ENCODE results near the gene C1RL. TPM values are rescaled to one million over a fixed set of nuclear protein-coding genes. Genes with fewer than 3 reads are reported as not detected.

C1RL gene
- total and polyA plus RNA-seq, 2 experiments from 2014 or later, result 26.4 to 64.5 TPM

DNA sequence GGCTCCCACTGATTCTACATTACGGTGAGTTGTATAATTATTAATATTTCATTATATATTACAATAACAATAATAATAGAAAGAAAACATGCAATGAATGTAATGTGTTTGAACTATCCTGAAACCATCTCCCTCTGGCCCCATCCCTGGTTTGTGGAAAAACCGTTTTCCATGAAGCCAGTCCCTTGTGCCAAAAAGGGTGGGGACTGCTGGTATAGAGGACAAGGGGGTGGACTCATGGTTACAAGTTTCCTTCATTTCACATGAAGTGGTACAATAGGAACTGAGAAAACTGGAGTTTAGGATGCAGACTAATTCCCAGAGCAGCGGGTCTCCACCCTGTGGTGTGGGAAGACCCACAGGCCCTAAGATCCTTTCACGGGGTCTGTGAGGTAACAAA lies 3.0 kb upstream of the C1RL start:
- Histone ChIP-seq H4K20me1 (ENCODE audit: insufficient read depth, poor library complexity, severe bottlenecking) (no peaks in the 10 kb centered on the region), H3K4me2 (no peak overlapping the region), H3K27me3 (no peaks in the 10 kb centered on the region), H3K9me3 (ENCODE audit: low read depth) (no peaks in the 10 kb centered on the region), H3K79me2 (peaks cover 25% of the 10 kb centered on the region), H3K36me3 (replicated peaks; ENCODE audit: insufficient read depth, low read depth) (no peaks in the 10 kb centered on the region), H2AFZ (no peak overlapping the region), H3K9me2 (replicated peaks; ENCODE audit: insufficient read depth) (no peaks in the 10 kb centered on the region), H3K4me1 (ENCODE audit: insufficient read depth) (peaks cover 13% of the 10 kb centered on the region), H3K27ac (no peak overlapping the region), H3K4me3 (no peak overlapping the region)
- no peak for DNase-seq (ENCODE audit: low spot score)
- WGBS (ENCODE audit: low lambda C conversion rate, missing lambda C conversion rate), result 92% methylated on average over 4 of the region's 4 CpGs
- TF ChIP-seq, protein P1, sequence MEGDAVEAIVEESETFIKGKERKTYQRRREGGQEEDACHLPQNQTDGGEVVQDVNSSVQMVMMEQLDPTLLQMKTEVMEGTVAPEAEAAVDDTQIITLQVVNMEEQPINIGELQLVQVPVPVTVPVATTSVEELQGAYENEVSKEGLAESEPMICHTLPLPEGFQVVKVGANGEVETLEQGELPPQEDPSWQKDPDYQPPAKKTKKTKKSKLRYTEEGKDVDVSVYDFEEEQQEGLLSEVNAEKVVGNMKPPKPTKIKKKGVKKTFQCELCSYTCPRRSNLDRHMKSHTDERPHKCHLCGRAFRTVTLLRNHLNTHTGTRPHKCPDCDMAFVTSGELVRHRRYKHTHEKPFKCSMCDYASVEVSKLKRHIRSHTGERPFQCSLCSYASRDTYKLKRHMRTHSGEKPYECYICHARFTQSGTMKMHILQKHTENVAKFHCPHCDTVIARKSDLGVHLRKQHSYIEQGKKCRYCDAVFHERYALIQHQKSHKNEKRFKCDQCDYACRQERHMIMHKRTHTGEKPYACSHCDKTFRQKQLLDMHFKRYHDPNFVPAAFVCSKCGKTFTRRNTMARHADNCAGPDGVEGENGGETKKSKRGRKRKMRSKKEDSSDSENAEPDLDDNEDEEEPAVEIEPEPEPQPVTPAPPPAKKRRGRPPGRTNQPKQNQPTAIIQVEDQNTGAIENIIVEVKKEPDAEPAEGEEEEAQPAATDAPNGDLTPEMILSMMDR (IDR thresholded peaks at IDR 0.05; ENCODE audit: poor library complexity), result no peak
- no peak for TF ChIP-seq EZH2phosphoT487 (IDR thresholded peaks at IDR 0.05; ENCODE audit: low read depth, severe bottlenecking, unreplicated experiment)
- TF ChIP-seq EZH2 (IDR thresholded peaks at IDR 0.05; ENCODE audit: borderline replicate concordance), result no peak

DNA sequence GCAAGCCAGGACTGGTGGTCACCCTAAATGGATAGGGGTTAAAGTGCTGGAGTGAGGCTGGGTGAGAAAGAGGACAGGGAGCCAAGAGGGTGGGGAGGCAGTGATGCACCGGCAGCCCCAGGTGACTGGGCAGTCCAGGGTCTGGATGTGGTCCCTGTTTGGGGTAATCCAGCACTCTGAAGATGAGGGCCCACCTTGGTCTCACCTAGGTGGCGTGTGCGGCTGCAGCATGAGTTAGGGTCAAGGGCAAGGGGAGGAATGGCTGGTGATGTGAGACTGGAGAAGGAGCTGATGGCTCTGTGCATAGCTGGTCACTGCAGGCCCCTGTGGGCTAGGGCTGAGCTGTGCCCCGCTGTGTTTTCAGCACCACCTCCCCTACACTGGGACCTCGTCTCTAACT lies 1.6 kb upstream of the C1RL start:
- no peaks in the 10 kb centered on the region for H3K36me3 ChIP-seq (replicated peaks; ENCODE audit: insufficient read depth, low read depth)
- H3K9me3 ChIP-seq (ENCODE audit: low read depth), result no peaks in the 10 kb centered on the region
- no peak overlapping the region for H3K27ac ChIP-seq
- WGBS (ENCODE audit: low lambda C conversion rate, missing lambda C conversion rate), result 98% methylated on average over 5 of the region's 5 CpGs
- peaks cover 39% of the 10 kb centered on the region for H3K79me2 ChIP-seq
- H3K4me3 ChIP-seq, result no peak overlapping the region
- TF ChIP-seq EZH2phosphoT487 (IDR thresholded peaks at IDR 0.05; ENCODE audit: low read depth, severe bottlenecking, unreplicated experiment) (no peak), EZH2 (IDR thresholded peaks at IDR 0.05; ENCODE audit: borderline replicate concordance) (no peak)
- TF ChIP-seq, protein P1 (IDR thresholded peaks at IDR 0.05; ENCODE audit: poor library complexity), result no peak
- no peak overlapping the region for H3K4me2 ChIP-seq
- H3K9me2 ChIP-seq (replicated peaks; ENCODE audit: insufficient read depth), result no peaks in the 10 kb centered on the region
- no peak overlapping the region for H2AFZ ChIP-seq
- H3K27me3 ChIP-seq, result no peaks in the 10 kb centered on the region
- DNase-seq (ENCODE audit: low spot score), result no peak
- H3K4me1 ChIP-seq (ENCODE audit: insufficient read depth), result peaks cover 16% of the 10 kb centered on the region
- H4K20me1 ChIP-seq (ENCODE audit: insufficient read depth, poor library complexity, severe bottlenecking), result no peaks in the 10 kb centered on the region

DNA sequence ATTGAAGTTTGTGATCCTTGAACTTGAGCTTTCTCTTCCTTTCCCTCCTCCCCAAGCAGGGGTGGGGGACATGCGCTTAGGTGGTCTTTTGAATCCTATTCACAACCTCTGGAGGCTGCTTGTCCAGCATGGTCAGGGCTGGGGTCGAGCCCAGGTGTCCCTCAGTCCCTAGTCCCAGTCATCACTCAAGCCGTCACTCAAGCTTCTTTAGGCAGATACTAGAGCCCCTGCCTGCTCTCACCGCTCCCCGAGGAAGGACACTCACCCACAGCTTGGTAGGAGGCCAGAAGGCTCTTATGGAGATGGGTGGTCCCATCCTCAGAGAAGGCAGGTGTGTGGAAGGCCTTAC lies 532 bp upstream of the C1RL start:
- H3K4me1 ChIP-seq (ENCODE audit: insufficient read depth), result peaks cover 16% of the 10 kb centered on the region
- H3K4me2 ChIP-seq, result peak overlapping the region; percentile 95
- no peaks in the 10 kb centered on the region for H3K9me3 ChIP-seq (ENCODE audit: low read depth)
- no peaks in the 10 kb centered on the region for H3K27me3 ChIP-seq
- whole genome bisulfite sequencing (ENCODE audit: low lambda C conversion rate, missing lambda C conversion rate), result 81% methylated on average over 5 of the region's 5 CpGs
- no peaks in the 10 kb centered on the region for H3K36me3 ChIP-seq (replicated peaks; ENCODE audit: insufficient read depth, low read depth)
- H3K27ac ChIP-seq, result peak overlapping the region; percentile 100
- TF ChIP-seq EZH2 (IDR thresholded peaks at IDR 0.05; ENCODE audit: borderline replicate concordance), result no peak
- TF ChIP-seq, protein P1 (IDR thresholded peaks at IDR 0.05; ENCODE audit: poor library complexity), result no peak
- no peaks in the 10 kb centered on the region for H4K20me1 ChIP-seq (ENCODE audit: insufficient read depth, poor library complexity, severe bottlenecking)
- no peak overlapping the region for H2AFZ ChIP-seq
- H3K79me2 ChIP-seq, result peaks cover 50% of the 10 kb centered on the region
- H3K4me3 ChIP-seq, result peak overlapping the region; percentile 12
- H3K9me2 ChIP-seq (replicated peaks; ENCODE audit: insufficient read depth), result no peaks in the 10 kb centered on the region
- DNase-seq (ENCODE audit: low spot score), result no peak

All from hepatocyte (in vitro differentiated cells).